HG02678 (cell line): ENCODE results near the gene OR8B2.
A peak's percentile ranks its signal among the peaks of the same experiment; 100 is the strongest.
"Not testable (repeated sequence)": the region's sequence is repeated elsewhere in the genome, so short reads cannot be mapped to it uniquely, and the experiment has no call there.

Source experiments
- ATAC-seq: cut with Tn5 transposase; IDR thresholded peaks from one replicate; pipeline ENCODE4 v1.9.1; 2021; ENCODE audit warnings: mild to moderate bottlenecking, moderate library complexity; ENCODE audit not compliant: unreplicated experiment

OR8B2 gene, protein sequence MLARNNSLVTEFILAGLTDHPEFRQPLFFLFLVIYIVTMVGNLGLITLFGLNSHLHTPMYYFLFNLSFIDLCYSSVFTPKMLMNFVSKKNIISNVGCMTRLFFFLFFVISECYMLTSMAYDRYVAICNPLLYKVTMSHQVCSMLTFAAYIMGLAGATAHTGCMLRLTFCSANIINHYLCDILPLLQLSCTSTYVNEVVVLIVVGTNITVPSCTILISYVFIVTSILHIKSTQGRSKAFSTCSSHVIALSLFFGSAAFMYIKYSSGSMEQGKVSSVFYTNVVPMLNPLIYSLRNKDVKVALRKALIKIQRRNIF

DNA sequence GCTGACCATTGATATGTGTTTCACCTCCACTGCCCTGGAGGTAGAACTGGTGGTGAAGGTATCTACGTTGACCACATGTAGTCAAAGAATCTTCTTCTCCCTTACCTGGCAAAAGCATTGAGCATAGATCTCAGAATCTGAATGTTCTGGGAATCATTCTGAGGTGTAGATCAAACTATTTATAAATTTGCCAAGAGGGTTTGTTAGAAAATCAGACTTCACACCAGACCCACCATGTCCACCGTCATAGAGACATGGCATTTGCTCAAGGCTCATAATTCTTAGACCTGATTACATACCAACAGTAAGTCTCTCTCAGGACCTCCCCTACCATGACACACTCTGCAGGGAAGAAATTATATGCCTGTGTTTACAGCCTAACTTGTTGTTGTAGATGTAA, at the start of gene OR8B2:
OR8B2 (minus strand) TSS at position 101 of the 400 bp plus-strand sequence. CDS start 1,156 bp downstream, outside the sequence.
- no peak for ATAC-seq

DNA sequence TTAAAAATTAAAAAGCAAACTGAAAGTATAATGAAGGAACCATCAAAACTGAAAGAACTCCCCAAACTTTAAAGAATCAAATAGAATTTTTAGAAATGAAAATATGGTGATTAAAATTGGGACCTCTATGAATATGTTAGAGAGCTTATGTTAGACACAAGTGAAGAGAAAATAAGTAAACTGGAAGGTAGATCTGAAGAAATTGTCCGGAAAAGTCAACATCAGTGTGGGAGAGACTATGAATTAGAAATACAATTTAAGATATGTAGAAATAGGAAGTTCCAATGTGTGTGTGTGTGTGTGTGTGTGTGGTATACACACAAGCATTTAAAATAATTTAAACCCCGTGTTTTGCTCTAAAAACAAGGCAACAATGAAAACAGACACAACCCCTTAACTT, 45.3 kb upstream of the OR8B2 start:
- no peak for ATAC-seq

DNA sequence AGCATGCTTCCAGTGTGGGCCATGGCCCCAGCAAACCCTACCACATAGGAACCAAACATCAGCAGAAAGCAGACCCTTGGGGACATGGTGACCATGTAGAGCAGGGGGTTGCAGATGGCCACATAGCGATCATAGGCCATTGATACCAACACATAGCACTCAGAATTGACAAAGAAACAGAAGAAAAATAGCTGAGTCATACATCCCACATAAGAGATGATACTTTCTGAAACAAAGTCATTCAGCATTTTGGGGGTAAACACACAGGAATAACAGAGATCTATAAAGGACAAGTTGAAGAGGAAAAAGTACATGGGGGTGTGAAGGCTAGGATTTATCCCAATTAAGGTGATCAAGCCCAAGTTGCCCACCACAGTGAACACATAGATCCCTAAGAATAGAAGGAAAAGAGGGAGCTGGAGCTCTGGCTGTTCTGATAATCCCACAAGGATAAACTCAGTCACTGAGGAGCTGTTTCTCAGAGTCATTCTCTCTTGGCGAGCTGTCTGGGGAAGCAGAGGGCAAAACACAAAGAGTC, 40.2 kb upstream of the OR8B2 start, which contains the start of gene OR8B4:
OR8B4 (minus strand) TSS at position 488 of the 538 bp plus-strand sequence; CDS start at position 488, 0 bp downstream.
- no peak for ATAC-seq

DNA sequence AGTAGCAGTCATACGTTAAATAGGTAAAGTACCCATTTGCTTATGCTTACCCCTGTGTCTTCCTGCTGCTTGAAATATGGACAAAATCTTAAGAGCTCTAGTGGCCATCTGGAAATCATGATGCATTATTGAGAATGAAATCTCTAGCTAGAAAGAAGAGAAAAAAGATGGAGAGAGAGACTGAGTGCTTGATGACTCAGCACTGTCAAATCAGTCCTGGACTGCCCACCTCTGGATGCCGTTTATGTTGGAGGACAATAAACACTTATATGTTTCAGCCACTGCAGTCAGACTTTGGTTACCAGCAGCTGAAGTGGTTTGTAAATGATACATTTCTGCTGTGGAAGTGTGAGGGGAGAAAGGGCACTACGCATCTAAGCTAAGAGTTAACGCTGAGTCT, 36.7 kb upstream of the OR8B2 start:
- no peak for ATAC-seq

DNA sequence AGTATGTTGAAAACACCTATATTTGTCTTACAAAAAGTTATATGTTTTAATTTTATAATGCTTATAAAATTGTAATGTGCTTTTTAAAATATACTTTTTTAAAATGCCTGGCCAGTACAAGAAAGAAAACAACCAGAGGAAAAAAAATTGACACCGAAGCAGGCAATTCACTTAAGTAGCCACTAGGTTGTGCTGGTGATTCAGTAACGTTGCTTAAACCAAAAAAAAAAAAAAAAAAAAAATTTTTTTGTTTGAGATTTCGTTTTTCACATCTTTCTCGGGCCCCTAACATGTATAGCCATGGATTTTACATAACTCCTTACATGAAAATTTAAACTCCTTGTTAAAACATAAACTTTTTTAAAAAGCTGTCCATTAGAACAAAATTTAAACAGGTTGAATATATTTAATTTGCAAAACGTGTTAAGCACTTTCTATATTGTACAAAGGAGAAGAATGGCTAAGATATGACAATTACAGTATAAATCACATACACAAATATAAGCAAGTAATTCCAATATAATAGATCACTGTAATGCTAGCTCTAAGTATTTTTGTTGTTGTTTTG, 31.1 kb upstream of the OR8B2 start:
- no peak for ATAC-seq

DNA sequence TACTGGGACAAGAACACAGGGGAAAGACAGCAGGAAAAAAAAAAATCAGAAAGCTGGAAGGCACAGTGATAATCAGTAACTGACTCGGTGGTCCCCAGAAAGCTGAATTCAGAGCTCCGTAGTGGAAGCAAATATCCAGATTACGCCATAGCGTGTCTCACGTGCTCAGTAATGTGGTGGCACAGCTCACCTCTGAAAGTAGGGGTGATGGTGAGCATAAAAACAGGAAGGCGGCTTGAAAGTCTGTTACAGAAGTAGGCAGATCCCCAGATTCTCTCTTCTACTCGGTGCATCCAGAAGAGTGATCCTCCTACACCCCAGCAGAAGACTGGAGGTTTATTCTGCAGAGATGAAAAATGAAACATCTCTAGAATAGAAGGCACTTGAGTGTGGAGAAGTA, 25.6 kb upstream of the OR8B2 start:
- ATAC-seq = no peak

DNA sequence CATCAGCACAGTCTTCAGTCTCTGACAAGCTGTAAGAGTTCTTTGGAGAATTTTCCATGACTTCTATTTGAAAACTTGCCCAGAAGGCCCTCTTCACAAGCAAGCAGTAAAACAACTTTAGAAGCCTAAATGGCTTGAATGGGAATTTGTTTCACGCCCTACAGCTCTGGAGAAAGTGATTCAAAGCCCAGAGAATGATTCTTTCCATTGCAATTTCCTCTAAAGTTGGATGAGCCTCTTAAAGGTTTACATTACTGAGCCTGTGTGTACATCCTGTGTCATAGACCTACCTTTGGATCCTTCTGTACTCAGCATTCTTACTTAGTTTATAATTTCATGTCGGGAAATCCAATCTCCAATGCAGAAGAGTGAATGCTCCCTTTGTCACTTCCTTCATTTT, 21.3 kb upstream of the OR8B2 start:
- no peak for ATAC-seq

DNA sequence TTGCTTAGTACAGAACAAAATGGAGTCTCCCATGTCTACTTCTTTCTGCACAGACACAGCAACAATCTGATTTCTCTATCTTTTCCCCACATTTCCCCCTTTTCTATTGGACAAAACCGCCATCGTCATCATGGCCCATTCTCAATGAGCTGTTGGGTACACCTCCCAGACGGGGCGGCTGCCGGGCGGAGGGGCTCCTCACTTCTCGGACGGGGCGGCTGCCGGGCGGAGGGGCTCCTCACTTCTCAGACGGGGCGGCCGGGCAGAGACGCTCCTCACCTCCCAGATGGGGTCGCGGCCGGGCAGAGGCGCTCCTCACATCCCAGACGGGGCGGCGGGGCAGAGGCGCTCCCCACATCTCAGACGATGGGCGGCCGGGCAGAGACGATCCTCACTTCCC, 18.9 kb upstream of the OR8B2 start:
- not testable (repeated sequence) for ATAC-seq

DNA sequence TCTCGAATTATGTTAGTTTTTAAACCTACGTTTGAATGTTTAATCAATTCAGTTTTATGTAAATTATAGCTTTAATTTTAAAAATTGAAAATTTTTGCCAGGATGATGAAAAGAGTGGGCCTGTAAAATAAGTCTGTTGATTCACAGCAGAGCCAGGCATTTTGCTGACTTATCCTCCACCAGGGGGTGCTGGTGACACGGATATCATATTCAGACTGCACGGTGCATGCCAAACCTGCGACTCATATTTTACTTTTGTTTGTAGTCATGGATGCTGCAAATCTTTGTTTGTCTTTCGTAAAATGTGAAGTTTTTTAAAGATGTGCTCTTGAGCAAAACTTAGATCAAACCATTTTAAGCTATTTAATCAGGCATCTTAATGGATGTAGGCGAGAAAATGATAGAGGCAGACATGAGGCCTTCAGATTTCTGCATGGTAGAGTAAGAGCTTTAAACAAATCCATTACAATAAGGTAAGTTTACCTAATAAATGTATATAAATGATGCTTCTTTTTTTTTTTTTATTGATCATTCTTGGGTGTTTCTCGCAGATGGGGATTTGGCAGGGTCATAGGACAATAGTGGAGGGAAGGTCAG, 18.1 kb upstream of the OR8B2 start:
- ATAC-seq = peak; percentile 97

DNA sequence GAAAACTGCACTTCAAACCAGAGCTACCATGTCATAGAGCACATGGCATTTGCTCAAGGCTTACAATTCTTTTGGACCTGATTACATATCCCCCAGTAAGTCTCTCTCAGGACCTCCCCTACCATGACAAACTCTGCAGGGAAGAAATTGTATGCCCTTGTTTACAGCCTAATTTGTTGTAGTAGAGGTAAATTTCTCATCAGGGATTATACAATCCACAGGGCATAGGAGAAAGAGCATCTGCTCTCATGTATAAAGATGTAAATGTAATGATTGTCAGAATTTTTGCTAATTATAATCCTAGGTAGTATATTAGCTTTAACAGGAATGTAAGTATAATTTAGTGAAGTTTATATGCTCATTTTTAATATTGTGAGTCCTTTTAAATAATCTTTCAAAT, 14.6 kb upstream of the OR8B2 start, which contains the start of gene OR8B3:
OR8B3 (minus strand) TSS at position 101 of the 400 bp plus-strand sequence. CDS start 1,673 bp downstream, outside the sequence.
- no peak for ATAC-seq

DNA sequence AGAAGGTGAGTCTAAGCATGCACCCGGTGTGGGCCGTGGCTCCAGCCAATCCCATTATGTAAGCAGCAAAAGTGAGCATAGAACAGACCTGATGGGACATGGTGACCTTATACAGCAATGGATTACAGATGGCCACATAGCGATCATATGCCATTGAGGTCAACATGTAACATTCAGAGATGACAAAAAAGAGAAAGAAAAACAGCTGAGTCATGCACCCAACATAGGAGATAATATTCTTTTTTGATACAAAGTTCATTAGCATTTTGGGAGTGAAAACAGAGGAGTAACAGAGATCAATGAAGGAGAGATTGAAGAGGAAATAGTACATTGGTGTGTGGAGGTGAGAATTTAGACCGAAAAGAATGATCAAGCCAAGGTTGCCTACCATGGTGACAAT, 12.5 kb upstream of the OR8B2 start:
- ATAC-seq = not testable (repeated sequence)

DNA sequence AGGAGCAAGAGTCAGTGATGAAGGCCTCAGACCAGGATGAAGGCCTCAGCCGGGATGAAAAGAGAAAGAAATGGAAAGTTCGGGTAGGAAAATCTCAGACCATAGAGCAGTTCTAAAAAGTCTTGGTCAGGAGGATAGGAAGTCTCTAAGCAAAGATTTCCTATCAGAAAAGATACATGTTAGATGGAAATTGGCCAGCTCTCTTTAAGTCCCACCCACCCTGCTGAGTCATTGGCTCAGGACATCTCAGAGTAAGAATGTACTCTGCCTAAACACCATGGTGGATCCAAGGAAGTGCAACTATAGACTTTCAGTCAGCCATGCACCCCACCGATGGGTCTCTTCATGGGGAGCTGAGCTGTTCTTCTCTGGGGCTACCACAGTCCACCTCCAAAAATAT, 10.1 kb upstream of the OR8B2 start:
- ATAC-seq = no peak

DNA sequence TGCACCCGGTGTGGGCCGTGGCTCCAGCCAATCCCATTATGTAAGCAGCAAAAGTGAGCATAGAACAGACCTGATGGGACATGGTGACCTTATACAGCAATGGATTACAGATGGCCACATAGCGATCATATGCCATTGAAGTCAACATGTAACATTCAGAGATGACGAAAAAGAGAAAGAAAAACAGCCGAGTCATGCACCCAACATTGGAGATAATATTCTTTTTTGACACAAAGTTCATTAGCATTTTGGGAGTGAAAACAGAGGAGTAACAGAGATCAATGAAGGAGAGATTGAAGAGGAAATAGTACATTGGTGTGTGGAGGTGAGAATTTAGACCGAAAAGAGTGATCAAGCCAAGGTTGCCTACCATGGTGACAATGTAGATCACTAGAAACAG, 1.4 kb downstream of the OR8B2 start:
- not testable (repeated sequence) for ATAC-seq

DNA sequence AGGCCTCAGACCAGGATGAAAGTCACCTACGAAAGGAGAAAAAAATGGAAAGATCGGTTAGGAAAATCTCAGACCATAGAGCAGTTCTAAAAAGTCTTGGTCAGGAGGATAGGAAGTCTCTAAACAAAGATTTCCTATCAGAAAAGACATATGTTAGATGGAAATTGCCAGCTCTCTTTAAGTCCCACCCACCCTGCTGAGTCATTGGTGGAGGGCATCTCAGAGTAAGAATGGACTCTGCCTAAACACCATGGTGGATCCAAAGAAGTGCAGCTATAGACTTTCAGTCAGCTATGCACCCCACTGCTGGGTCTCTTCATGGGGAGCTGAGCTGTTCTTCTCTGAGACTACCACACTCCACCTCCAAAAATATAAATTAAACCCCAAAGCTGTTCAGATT, 3.7 kb downstream of the OR8B2 start:
- ATAC-seq = no peak

DNA sequence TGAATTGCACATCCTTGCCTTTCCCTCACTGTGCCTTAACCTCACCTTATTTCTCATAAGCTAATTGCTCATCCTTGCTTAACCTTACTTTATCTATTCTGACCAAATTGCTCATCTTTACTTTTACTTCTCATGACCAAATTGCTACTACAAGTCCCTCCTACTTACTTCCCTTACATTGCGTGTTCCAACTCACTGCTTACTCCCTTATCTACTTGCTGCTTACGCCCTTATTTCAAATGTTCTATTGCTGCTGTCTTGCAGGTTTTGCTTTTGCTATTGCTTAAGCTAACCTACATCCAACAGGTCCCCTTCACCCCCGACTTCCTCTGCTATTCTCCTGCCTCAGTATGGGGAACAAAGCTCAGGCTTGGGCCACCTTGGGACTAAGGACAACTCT, 8.0 kb downstream of the OR8B2 start:
- ATAC-seq = no peak

DNA sequence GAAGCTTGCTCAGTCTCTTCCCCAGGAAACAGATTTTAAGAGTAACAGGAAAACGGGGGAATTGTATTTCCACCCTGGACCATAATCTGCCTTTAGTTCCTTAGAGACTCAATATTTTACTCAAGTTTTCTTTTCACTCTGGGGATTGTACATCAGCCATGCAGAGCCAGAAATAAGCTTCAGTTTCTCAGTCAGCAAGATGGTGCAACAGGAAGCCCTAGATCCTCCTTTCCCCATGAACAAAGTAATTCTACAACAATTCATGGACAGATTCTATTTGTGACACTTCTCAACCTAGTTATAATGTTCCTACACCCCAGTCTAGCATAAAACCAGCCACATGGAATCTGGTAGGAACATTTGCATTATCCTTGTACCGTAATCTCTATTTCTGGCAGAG, 24.7 kb downstream of the OR8B2 start:
- no peak for ATAC-seq

DNA sequence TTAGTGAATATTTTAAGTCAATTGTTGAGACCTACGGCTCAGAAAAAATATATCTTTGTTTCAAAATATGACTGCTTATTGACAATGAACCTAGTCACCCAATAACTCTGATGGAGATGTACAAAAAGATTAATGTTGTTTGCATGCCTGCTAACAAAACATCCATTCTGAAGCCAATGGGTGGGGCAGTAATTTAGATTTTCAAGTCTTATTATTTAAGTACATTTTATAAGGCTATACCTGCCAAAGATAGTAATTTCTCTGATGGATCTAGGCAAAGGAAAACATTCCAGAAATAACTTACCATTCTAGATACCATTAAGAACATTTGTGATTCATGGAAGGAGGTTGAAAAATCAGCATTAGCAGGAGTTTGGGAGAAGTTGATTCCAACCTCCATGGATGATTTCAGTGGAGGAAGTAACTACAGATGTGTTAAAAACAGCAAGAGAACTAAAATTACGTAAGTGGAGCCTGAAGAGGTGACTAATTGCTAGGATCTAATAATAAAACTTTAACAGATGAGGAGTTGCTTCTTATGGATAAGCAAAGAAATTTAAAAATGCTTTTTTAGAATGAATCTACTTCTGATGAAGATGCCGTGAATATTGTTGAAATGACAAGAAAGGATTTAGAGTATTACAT, 37.9 kb downstream of the OR8B2 start:
- no peak for ATAC-seq

DNA sequence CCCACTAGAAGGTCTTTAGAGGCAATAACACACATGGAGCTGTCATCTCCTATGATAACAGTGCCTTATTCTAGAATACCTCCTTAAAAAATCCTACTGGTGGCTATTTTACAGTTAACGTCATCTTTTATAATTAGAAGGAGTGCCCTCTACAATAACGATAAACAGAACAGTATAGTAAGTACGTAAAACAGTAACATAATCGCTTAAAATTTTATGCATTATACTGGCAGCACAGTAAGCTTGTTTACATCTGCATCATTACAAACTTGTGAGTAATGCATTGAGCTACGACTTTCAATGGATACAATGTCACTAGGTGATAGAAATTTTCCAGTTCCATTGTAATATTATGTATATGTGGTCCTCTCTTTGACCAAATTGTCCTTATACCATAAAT, 40.0 kb downstream of the OR8B2 start:
- no peak for ATAC-seq

DNA sequence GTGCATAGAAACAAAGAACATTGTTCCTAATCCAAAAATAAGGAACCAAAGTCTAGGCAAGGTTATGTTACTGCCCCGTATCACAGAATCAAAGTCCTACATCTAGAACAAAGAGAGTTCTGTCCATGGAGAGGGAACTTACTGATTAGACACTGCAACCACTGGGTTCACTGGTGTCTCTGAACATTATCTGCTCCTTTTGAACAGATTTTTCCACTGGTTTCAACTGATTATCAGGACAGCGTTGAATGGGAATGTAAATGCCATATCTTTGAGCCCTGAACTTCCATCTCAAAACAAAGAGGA, 44.2 kb downstream of the OR8B2 start:
- ATAC-seq = no peak

DNA sequence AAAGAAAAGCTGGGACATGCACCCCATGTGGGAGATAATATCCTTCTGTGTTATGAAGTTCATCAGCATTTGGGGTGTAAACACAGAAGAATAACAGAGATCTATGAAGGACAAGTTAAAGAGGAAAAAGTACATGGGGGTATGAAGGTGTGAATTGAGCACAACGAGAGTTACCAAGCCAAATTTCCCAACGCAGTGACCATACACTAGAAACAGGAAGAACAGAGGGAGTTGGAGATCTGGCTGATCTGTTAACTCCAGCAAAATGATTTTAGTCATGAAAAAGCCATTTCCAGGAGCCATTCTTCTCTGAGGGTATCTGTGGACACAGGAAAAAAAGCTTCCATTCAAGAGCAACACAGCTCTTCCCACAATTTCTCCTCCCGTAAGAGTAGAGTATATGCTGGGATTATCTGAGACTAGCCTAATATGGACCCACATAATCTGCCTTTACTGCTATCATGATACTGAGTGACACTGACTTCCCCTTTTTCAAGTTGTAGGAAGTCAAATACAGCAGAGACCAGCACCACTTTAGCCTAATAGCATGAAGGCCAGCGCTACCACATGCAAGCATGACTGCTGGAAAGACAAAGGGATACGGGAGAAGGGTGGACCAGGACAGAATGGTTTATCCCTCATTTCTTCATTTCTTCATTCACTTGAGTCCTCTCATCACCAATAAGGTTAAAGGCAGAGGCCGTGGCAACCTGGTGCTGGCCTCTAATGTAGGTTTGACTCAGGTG, 44.7 kb downstream of the OR8B2 start:
- no peak for ATAC-seq
